OCI-LY3 (cell line): Measurements from ENCODE around the gene NOL4L.

Experiments
- EZH2phosphoT487 ChIP-seq: fragments of 200-600 bp; shearing (Covaris generic); IDR thresholded peaks from 2 replicates; pipeline ENCODE4 v1.6.1; 2018; ENCODE audit warnings: antibody characterized with exemption, mixed run types, low read depth
- TF ChIP-seq, protein P1 (sequence below): fragments of 200-600, 300-600 bp; sonication (generic); IDR thresholded peaks from 2 replicates; pipeline ENCODE4 v1.5.1; 2014; ENCODE audit warnings: antibody characterized with exemption, low read length, low read depth

DNA sequence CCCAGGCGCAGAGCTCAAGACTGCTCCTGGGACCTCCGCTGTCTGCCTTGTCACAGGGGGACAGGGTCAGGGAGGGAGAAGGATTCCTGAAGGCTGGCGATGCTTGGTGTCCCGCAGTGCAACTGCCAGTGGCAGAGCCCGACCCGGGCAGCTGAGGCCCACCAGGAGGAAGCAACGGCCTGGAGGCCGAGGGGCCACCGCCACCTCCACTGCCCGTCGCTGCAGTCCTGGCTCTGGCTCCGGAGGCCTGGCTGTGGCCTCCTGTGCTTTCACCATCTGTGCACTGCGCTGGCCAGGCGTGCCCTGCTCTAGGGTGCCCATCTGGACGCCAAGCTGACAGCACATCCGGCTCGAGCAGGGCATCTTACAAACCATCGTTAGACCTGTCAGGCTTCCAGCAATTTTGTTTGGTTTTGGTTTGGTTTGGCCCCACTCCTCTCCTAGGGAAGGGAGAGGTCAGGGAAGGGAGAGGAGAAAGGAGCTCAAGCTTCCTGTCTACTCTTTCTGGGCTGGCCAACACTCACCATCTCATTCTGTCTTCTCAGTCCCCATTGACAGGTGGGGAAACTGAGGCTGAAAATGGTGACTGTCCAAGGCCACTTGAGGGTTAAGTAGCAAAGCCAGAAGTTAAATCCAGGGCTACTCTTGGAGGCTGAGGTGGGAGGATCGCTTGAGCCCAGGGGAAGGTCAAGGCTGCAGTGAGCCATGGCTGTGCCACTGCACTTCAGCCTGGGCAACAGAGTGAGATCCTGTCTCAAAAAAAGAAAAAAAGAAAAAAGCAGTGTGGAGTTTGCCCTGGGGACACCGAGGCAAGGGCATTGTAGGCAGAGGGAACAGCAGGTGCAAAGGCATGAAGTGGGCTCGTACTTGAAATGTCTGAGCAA, 37.7 kb upstream of the NOL4L start:
- TF ChIP-seq, protein P1, sequence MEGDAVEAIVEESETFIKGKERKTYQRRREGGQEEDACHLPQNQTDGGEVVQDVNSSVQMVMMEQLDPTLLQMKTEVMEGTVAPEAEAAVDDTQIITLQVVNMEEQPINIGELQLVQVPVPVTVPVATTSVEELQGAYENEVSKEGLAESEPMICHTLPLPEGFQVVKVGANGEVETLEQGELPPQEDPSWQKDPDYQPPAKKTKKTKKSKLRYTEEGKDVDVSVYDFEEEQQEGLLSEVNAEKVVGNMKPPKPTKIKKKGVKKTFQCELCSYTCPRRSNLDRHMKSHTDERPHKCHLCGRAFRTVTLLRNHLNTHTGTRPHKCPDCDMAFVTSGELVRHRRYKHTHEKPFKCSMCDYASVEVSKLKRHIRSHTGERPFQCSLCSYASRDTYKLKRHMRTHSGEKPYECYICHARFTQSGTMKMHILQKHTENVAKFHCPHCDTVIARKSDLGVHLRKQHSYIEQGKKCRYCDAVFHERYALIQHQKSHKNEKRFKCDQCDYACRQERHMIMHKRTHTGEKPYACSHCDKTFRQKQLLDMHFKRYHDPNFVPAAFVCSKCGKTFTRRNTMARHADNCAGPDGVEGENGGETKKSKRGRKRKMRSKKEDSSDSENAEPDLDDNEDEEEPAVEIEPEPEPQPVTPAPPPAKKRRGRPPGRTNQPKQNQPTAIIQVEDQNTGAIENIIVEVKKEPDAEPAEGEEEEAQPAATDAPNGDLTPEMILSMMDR = no peak
- no peak for TF ChIP-seq EZH2phosphoT487
